Measurements from ENCODE around the gene BSND.

The BSND gene

DNA sequence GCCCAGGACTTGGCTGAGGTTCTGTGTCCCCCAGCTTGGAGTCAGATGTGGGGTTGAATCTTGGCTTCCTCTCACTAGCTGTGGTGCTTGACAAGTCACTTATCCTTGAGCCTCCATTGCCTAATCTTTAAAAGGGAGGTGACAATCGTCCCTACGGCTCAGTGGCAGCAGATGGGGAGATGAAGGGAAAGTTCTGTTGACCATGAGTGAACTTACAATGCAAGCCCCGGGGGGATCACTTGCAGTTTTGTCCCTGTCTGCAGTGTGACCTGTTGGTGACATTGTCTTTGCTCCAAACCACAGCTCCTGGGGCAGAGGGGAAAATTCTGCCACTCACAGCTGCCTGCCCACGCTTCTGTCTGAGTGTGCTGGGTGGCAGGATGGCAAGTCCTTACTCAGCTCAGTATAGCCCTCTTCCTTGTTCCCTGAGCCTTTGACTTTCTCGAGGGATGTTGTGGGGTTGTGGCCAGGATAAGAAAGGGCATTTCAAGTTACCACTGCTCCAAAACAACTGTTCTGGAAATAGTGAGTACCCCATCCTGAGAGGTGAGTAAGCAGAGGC is 42.3 kb downstream of the BSND start:
- H3K27ac ChIP-seq: no peak overlapping the region
- H3K9me3 ChIP-seq (ENCODE audit: low read depth, low read length): no peaks in the 10 kb centered on the region
- no peak for DNase-seq (ENCODE audit: low read depth, low spot score)
- H3K36me3 ChIP-seq (ENCODE audit: insufficient read depth, low read length): peaks cover 13% of the 10 kb centered on the region; the same call in 1 of the 2 replicates
- peak overlapping the region; percentile 66 for H3K9ac ChIP-seq (ENCODE audit: insufficient read length)
- H3K4me3 ChIP-seq: peak overlapping the region; percentile 83
- TF ChIP-seq FOXP2 (optimal IDR thresholded peaks at IDR 0.05; ENCODE audit: control extremely low read depth, extremely low read length, insufficient read depth) (no peak), POLR2AphosphoS5 (IDR thresholded peaks at IDR 0.05; ENCODE audit: borderline replicate concordance, low read depth, low read length) (no peak), EZH2 (IDR thresholded peaks at IDR 0.05) (no peak)

DNA sequence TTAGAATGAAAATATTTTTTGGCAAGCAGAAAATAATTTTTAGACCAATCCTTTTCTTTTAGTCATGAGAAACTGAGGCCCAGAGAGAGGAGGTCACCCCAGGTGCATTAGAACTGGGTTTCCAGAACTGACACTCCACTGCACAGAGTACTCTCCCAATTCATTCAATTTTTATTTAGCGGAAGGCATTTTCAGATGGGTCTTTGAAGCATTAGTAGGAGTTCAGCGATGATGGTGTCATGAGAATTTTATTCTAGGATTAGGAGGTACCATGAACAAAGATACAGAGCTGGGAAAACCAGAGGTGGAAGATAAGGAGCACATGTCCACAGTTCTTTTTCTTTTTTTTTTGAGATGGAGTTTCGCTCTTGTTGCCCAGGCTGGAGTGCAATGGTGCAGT is 42.9 kb downstream of the BSND start:
- Histone ChIP-seq H3K36me3 (ENCODE audit: insufficient read depth, low read length) (peaks cover 13% of the 10 kb centered on the region; the same call in 1 of the 2 replicates), H3K9ac (ENCODE audit: insufficient read length) (no peak overlapping the region), H3K27ac (no peak overlapping the region), H3K9me3 (ENCODE audit: low read depth, low read length) (no peaks in the 10 kb centered on the region), H3K4me3 (peak overlapping the region; percentile 83)
- TF ChIP-seq POLR2AphosphoS5 (IDR thresholded peaks at IDR 0.05; ENCODE audit: borderline replicate concordance, low read depth, low read length): no peak
- no peak for TF ChIP-seq EZH2 (IDR thresholded peaks at IDR 0.05)
- no peak for TF ChIP-seq FOXP2 (optimal IDR thresholded peaks at IDR 0.05; ENCODE audit: control extremely low read depth, extremely low read length, insufficient read depth)
- no peak for DNase-seq (ENCODE audit: low read depth, low spot score)

- TF ChIP-seq FOXP2 (optimal IDR thresholded peaks at IDR 0.05; ENCODE audit: control extremely low read depth, extremely low read length, insufficient read depth) (no peak), POLR2AphosphoS5 (IDR thresholded peaks at IDR 0.05; ENCODE audit: borderline replicate concordance, low read depth, low read length) (no peak), EZH2 (IDR thresholded peaks at IDR 0.05) (no peak)
- DNase-seq (ENCODE audit: low read depth, low spot score): no peak
- H3K36me3 ChIP-seq (ENCODE audit: insufficient read depth, low read length): peaks cover 17% of the 10 kb centered on the region; the same call in 1 of the 2 replicates
- H3K27ac ChIP-seq: no peak overlapping the region
- no peaks in the 10 kb centered on the region for H3K9me3 ChIP-seq (ENCODE audit: low read depth, low read length)
- no peak overlapping the region for H3K4me3 ChIP-seq
- H3K9ac ChIP-seq (ENCODE audit: insufficient read length): no peak overlapping the region
These were observed 44.3 kb downstream of the BSND start for GRCh38 chr1:55043011-55043410.

- no peak overlapping the region for H3K9ac ChIP-seq (ENCODE audit: insufficient read length)
- TF ChIP-seq FOXP2 (optimal IDR thresholded peaks at IDR 0.05; ENCODE audit: control extremely low read depth, extremely low read length, insufficient read depth) (no peak), POLR2AphosphoS5 (IDR thresholded peaks at IDR 0.05; ENCODE audit: borderline replicate concordance, low read depth, low read length) (no peak)
- no peak overlapping the region for H3K27ac ChIP-seq
- H3K4me3 ChIP-seq: no peak overlapping the region
- no peak for DNase-seq (ENCODE audit: low read depth, low spot score)
- no peaks in the 10 kb centered on the region for H3K9me3 ChIP-seq (ENCODE audit: low read depth, low read length)
- peaks cover 17% of the 10 kb centered on the region; the same call in 1 of the 2 replicates for H3K36me3 ChIP-seq (ENCODE audit: insufficient read depth, low read length)
These were observed 45.0 kb downstream of the BSND start for GRCh38 chr1:55043726-55044125.

GRCh38 chr1:55044617-55045397 is 46.1 kb downstream of the BSND start:
- no peak overlapping the region for H3K4me3 ChIP-seq
- no peak overlapping the region for H3K9ac ChIP-seq (ENCODE audit: insufficient read length)
- peaks cover 17% of the 10 kb centered on the region; the same call in 1 of the 2 replicates for H3K36me3 ChIP-seq (ENCODE audit: insufficient read depth, low read length)
- H3K9me3 ChIP-seq (ENCODE audit: low read depth, low read length): no peaks in the 10 kb centered on the region
- TF ChIP-seq FOXP2 (optimal IDR thresholded peaks at IDR 0.05; ENCODE audit: control extremely low read depth, extremely low read length, insufficient read depth) (no peak), POLR2AphosphoS5 (IDR thresholded peaks at IDR 0.05; ENCODE audit: borderline replicate concordance, low read depth, low read length) (no peak), EZH2 (IDR thresholded peaks at IDR 0.05) (no peak)
- no peak overlapping the region for H3K27ac ChIP-seq
- DNase-seq (ENCODE audit: low read depth, low spot score): no peak

GRCh38 chr1:55045430-55045829 is 46.7 kb downstream of the BSND start:
- no peak overlapping the region for H3K9ac ChIP-seq (ENCODE audit: insufficient read length)
- no peak for DNase-seq (ENCODE audit: low read depth, low spot score)
- peaks cover 17% of the 10 kb centered on the region; the same call in 1 of the 2 replicates for H3K36me3 ChIP-seq (ENCODE audit: insufficient read depth, low read length)
- TF ChIP-seq FOXP2 (optimal IDR thresholded peaks at IDR 0.05; ENCODE audit: control extremely low read depth, extremely low read length, insufficient read depth) (no peak), POLR2AphosphoS5 (IDR thresholded peaks at IDR 0.05; ENCODE audit: borderline replicate concordance, low read depth, low read length) (no peak), EZH2 (IDR thresholded peaks at IDR 0.05) (no peak)
- H3K27ac ChIP-seq: no peak overlapping the region
- H3K9me3 ChIP-seq (ENCODE audit: low read depth, low read length): no peaks in the 10 kb centered on the region
- no peak overlapping the region for H3K4me3 ChIP-seq

DNA sequence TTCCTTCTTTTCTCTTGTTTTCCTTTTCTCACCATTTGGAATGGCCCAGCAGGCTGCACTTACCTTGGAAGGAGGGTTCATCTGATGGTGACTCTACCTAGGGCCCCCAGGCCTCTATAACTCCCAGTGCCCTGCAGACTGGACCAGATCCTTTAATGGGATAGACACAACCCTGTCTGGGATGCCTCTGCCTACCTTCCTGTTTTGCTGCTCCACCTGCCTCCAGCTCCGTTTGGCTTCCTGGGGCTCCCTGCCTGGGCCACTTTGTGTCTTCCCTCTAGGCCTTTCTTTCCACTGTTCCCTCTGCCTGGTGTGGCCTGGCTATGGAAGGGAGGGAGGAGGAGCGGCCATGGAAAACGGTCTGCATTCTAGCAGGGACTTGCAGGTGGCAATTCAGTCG is 48.1 kb downstream of the BSND start:
- H3K4me3 ChIP-seq: no peak overlapping the region
- H3K27ac ChIP-seq: no peak overlapping the region
- DNase-seq (ENCODE audit: low read depth, low spot score): no peak
- TF ChIP-seq POLR2AphosphoS5 (IDR thresholded peaks at IDR 0.05; ENCODE audit: borderline replicate concordance, low read depth, low read length): no peak
- no peak for TF ChIP-seq FOXP2 (optimal IDR thresholded peaks at IDR 0.05; ENCODE audit: control extremely low read depth, extremely low read length, insufficient read depth)
- no peak for TF ChIP-seq EZH2 (IDR thresholded peaks at IDR 0.05)
- H3K9me3 ChIP-seq (ENCODE audit: low read depth, low read length): no peaks in the 10 kb centered on the region
- peaks cover 17% of the 10 kb centered on the region; the same call in 1 of the 2 replicates for H3K36me3 ChIP-seq (ENCODE audit: insufficient read depth, low read length)
- H3K9ac ChIP-seq (ENCODE audit: insufficient read length): no peak overlapping the region

DNA sequence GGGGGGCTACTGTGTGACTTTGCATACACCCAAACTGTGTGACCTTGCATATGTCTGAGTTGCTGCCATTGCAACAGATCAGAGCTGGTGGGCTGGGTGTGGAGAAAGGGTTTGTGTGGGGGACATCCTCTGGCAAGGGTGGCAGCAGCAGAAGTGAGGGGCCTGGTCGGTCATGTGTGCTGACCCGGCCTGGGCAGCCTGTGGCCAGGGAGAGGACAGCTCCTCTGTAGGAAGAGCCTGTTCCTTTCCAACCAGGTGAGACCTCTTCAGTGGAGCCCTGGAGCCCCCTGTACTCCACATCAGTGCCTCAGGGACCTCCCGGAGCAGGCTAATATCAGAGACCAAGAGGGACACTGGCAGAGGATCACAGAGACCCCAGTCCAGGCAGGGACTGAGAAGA is 48.9 kb downstream of the BSND start:
- no peak overlapping the region for H3K27ac ChIP-seq
- DNase-seq (ENCODE audit: low read depth, low spot score): no peak
- H3K36me3 ChIP-seq (ENCODE audit: insufficient read depth, low read length): peaks cover 17% of the 10 kb centered on the region; the same call in 1 of the 2 replicates
- TF ChIP-seq EZH2 (IDR thresholded peaks at IDR 0.05) (no peak), FOXP2 (optimal IDR thresholded peaks at IDR 0.05; ENCODE audit: control extremely low read depth, extremely low read length, insufficient read depth) (no peak), POLR2AphosphoS5 (IDR thresholded peaks at IDR 0.05; ENCODE audit: borderline replicate concordance, low read depth, low read length) (no peak)
- H3K9me3 ChIP-seq (ENCODE audit: low read depth, low read length): no peaks in the 10 kb centered on the region
- no peak overlapping the region for H3K4me3 ChIP-seq
- H3K9ac ChIP-seq (ENCODE audit: insufficient read length): no peak overlapping the region
